Adipose tissue (tissue), 3 donors: ENCODE data around the gene ZGLP1. TPM values are rescaled to one million over a fixed set of nuclear protein-coding genes. Genes with fewer than 3 reads are reported as not detected.
"Not testable (repeated sequence)": the region's sequence is repeated elsewhere in the genome, so short reads cannot be mapped to it uniquely, and the experiment has no call there.

Experiments
- H3K27ac ChIP-seq: one replicate; pipeline ENCODE4 v1.5.1; 2013; ENCODE audit warnings: low read depth, low read length
- WGBS, 3 donors: extraction: QIAGEN DNeasy Blood & Tissue Kit; methylation state at CpG; one replicate each; pipeline ENCODE4 v1.1.7; 2013; 5-methylcytosine and 5-hydroxymethylcytosine counted together
- polyA plus RNA-seq, 3 donors: library from polyadenylated mRNA; stranded (reverse); fragments of 200-250 nt; gene quantifications; one replicate each; pipeline ENCODE4 v1.2.3, GENCODE V29; 2013
- donor health status: healthy with polysubstance abuse.
- donor health status: Bipolar disorder and iron deficiency.
- donor health status: healthy.

ZGLP1 gene
- 1 to 10 TPM; 2.2 to 5.3 (median 2.2) TPM for polyA plus RNA-seq

GRCh38 chr19:10309423-10309822 lies at the start of gene ZGLP1:
Gene ZGLP1 (minus strand): TSS chr19:10309815.
- 93 to 97% (median 94%) methylated on average over 23 to 24 of the region's 24 CpGs for WGBS, 3 donors
- no peak within 1 kb of the TSS for H3K27ac ChIP-seq

GRCh38 chr19:10356431-10356830 lies 46.8 kb upstream of the ZGLP1 start:
- WGBS, 3 donors = 91 to 99% (median 96%) methylated on average over 12 of the region's 12 CpGs

DNA sequence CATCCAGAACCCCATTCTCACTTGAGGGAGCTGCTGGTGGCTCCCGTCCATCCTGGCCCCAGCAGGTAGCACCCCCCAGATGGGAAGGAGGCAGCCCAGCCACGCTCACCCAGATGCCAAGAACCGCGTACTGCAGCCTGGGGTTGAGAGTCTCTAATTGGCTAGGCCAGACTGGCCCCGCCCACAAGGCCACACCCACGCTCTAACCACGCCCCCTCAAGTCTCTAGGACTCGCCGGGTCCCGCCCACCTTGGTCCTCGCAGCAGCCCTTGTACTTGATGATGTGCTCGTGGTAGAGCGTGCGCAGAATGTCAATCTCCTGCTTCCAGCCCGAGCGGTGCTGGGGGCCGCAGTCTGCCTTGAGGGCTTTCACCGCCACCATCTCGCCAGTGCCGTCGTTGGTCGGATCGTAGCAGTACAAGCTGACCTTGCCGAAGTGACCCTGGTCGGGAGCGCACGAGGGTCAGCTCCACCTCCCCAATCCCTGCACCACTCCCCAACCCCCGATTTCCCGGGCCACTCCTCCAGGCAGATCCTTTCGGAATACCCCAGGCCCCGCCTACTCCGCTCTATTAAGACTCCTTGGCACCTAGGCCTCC lies 44.3 kb upstream of the ZGLP1 start:
- H3K27ac ChIP-seq = no peak overlapping the region
- WGBS, 3 donors = 83 to 89% (median 84%) methylated on average over 32 of the region's 32 CpGs

More at GRCh38 chr19:10356431-10356830, 46.8 kb upstream of the ZGLP1 start:
- no peak overlapping the region for H3K27ac ChIP-seq

DNA sequence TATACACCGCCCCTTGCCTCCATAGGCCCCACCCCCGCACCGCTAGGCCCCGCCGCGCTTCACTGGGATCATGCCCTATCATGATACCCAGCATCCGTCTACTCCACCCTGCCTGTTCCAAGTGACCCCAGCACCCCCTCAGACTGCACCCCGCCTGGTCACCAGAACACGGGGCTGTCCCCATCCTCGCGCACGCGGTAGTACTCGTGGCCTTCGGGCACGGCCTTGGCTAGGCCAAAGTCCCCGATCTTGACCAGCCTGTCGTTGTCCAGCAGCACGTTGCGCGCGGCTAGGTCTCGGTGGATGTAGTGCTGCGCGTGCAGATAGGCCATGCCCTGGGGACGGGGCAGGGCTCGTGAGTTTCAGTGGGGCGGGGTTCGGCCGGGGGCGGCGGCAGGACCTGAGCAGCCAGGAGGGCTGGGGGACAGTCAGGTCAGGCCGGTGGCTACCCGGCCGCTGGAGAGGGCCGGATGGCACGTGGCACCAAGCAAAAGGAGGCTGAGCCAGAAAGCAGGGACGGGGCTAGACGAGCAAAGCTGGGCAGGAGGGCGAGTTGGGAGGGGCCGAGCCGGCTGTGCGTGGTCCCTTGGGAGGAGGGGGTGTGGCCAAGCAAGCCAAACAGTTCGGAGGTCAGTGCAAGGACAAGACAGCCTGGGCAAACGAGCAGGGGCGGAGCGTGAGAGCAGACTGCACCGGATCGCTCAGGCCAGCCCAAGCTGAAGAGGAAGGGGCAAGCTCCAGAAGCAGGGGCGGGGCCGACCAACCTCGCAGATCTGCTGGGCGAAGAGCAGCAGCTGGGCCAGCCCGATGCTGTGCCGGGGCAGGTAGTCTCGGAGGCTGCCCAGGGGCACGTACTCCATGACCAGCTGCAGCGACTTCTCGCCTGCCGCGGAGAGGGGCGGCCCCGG lies 43.4 kb upstream of the ZGLP1 start:
- WGBS, 3 donors = 58 to 75% (median 71%) methylated on average over 58 to 63 of the region's 63 CpGs
- H3K27ac ChIP-seq = no peak overlapping the region

DNA sequence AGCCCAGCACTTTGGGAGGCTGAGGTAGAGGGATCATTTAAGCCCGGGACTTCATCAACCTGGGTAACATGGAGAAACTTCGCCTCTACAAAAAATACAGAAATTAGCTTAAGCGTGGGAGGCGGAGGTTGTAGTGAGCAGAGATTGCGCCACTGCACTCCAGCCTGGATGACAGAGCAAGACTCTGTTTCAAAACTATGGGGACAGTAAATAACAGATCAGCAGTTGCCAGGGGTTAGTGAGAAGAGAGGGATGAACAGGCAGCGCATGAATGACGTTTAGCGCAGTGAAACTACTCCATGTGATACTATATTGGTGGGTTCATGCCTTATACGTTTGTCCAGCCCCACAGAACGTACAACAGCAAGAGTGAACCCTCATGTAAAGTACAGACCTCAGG lies 36.9 kb upstream of the ZGLP1 start:
- WGBS, 3 donors = 41 to 62% (median 44%) methylated on average over 10 of the region's 10 CpGs
- no peak overlapping the region for H3K27ac ChIP-seq

- H3K27ac ChIP-seq = no peak overlapping the region
- WGBS, 3 donors = 88 to 94% (median 91%) methylated on average over 10 of the region's 10 CpGs
These were observed 35.2 kb upstream of the ZGLP1 start for GRCh38 chr19:10344780-10345179.

DNA sequence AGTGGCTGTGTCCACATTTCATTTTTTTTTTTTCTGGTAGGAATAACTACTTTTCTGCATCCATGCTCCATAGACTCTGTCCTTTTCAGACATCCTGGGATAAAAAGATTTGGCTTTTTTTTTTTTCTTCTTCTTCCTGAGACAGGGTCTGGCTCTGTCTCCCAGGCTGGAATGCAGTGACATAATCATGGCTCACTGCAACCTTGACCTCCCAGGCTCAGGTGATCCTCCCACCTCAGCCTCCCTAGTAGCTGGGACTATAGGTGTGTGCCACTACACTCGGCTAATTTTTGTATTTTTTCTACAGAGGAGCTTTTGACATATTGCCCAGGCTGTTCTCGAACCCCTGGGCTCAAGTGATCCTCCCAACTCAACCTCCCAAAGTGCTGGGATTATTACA lies 33.9 kb upstream of the ZGLP1 start:
- H3K27ac ChIP-seq = no peak overlapping the region
- WGBS, 3 donors = 62 to 84% (median 78%) methylated on average over 2 of the region's 2 CpGs

- H3K27ac ChIP-seq = no peak overlapping the region
- 86 to 90% (median 87%) methylated on average over 5 of the region's 5 CpGs for WGBS, 3 donors
These were observed 30.4 kb upstream of the ZGLP1 start for GRCh38 chr19:10339977-10340376.

DNA sequence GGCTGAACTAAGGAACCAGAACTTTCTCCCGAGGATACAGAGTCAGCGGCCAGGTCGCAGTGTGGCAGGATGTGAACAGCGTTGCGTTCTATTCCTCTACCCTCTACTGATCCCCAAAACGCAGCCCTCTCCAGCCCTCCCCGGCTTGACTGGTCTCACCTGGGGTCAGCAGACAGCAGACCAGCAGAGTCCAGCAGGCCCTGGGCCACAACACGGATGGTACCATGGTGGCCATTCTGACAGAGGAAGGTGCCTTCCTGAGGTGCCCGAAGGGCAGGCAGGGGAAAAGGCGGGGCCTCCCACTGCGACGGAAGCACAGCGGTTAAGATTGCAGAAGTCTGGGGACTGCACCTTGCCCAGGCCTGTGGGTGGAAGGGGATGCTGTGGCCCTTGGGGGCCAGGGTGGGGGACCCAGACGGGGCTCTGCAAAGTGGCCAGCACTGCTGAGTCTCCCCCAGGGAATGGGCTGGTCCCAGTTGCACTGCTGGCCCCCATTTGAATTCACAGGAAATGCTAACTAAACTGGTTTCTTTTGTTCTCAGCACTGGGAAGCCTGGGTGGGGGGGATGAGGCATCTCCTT lies 29.9 kb upstream of the ZGLP1 start, which contains the start of gene ICAM3:
TSS of gene ICAM3 (minus strand) at position 245 of the 581 bp plus-strand sequence. CDS start at position 235, 10 bp downstream.
- no peak within 1 kb of the TSS for H3K27ac ChIP-seq
- WGBS, 3 donors = 39 to 54% (median 40%) methylated on average over 13 to 14 of the region's 14 CpGs

DNA sequence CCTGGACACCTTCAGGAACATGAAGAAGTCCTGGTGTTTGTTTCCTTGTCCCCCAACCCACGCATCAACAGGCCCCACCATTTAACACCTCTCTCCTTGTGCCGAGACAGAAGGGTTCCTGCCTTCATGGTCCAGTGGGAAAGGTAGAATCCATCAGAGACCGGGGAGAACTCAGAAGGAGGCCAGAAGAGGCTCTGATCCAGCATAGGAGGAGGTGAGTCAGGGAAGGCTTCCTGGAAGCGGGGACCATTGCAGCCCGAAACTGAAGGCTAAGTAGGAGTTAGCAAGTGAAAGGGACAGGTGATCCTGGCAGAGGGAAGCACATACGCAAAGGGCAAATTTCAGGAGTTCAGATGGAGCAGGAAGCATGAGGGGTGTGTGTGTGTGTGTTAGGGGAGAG lies 29.3 kb upstream of the ZGLP1 start:
- 68 to 77% (median 71%) methylated on average over 6 of the region's 6 CpGs for WGBS, 3 donors
- H3K27ac ChIP-seq = no peak overlapping the region

DNA sequence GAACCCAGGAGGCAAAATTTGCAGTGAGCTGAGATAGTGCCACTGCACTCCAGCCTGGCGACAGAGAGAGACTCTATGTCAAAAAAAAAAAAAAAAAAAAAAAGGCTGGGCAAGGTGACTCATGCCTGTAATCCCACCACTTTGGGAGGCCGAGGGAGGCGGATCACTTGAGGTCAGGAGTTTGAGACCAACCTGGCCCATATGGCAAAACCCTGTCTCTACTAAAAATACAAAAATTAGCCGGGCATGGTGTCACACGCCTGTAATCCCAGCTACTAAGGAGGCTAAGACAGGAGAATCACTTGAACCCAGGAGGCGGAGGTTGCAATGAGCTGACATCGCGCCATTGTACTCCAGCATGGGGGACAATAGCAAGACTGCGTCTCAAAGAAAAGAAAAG lies 27.1 kb upstream of the ZGLP1 start:
- not testable (repeated sequence) for H3K27ac ChIP-seq
- 94 to 97% (median 96%) methylated on average over 9 of the region's 9 CpGs for WGBS, 3 donors

GRCh38 chr19:10335352-10335985 lies 25.9 kb upstream of the ZGLP1 start:
- no peak overlapping the region for H3K27ac ChIP-seq
- WGBS, 3 donors = 44 to 71% (median 54%) methylated on average over 26 of the region's 26 CpGs

DNA sequence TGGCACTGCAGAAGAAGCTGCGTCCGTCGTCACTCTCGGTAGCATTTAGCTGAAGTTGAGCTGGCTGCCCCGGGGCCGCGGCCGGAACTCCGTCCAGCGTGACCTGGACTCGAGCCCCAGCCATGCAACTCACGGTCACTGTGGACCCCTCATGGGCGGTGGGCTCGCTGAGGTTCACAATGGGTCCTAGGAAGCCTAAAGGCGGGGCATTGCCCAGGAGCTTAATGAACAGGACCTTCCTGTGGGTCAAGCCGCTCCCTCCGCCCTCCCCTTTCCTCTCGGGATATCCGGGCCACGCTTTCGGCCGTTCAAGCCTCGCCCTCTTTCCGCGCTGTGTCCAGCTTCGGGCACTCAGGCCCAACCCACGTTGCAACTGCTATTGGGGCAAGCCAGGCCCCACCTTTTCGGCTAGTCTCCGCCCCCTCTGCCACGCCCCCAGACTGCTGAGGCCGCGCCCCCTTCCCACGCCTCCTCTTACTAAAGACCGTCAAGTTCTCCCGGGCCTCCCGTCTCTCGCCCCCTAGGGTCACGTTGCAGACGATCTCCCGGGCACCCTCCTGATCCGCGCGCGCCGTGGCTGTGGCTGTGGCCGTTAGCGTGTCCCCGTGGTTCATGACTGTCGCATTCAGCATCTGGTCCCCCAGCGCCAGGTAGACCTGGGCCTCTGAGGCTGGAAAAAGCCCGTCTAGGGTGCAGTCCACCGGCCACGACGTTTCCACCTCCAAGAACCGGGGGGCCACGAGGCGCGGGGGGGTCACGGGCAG lies 25.2 kb upstream of the ZGLP1 start:
- H3K27ac ChIP-seq = no peak overlapping the region
- WGBS, 3 donors = 9 to 42% (median 26%) methylated on average over 50 to 59 of the region's 59 CpGs

- WGBS, 3 donors = 5 to 33% (median 20%) methylated on average over 44 of the region's 44 CpGs
- no peak overlapping the region for H3K27ac ChIP-seq
These were observed 24.4 kb upstream of the ZGLP1 start for GRCh38 chr19:10333758-10334587.

- 0 to 1% (median 0%) methylated on average over 78 to 82 of the region's 82 CpGs for WGBS, 3 donors
- peak within 1 kb of the TSS; percentile 77 for H3K27ac ChIP-seq
These were observed 23.5 kb upstream of the ZGLP1 start, which contains the start of gene RAVER1 for GRCh38 chr19:10332965-10333757. Gene RAVER1 (minus strand): TSS chr19:10333529. CDS start chr19:10333507, 22 bp downstream.

- 29 to 34% (median 32%) methylated on average over 18 of the region's 18 CpGs for WGBS, 3 donors
- H3K27ac ChIP-seq = no peak overlapping the region
These were observed 22.7 kb upstream of the ZGLP1 start for GRCh38 chr19:10332158-10332964.
